ENCODE measurements around the gene TBC1D2B. TPM values are rescaled to one million over a fixed set of nuclear protein-coding genes. Genes with fewer than 3 reads are reported as not detected.
A peak's percentile ranks its signal among the peaks of the same experiment; 100 is the strongest.
"Not testable (repeated sequence)": the region's sequence is repeated elsewhere in the genome, so short reads cannot be mapped to it uniquely, and the experiment has no call there.

Gene TBC1D2B
- total and polyA plus RNA-seq, 8 donors, result 37.6 to 64.9 (median 49.2) TPM

GRCh38 chr15:77995537-77995918, 82.0 kb downstream of the TBC1D2B start:
- DNase-seq; intact Hi-C loops (cut with DNase I); H3K27ac ChIP-seq; ATAC-seq; H3K27me3 ChIP-seq; H3K4me3 ChIP-seq; H3K9me3 ChIP-seq: not testable (repeated sequence)
- Histone ChIP-seq H3K36me3 (peaks cover 0 to 56% of the 10 kb centered on the region in 2 donors), H3K4me1 (peaks cover 8 to 31% of the 10 kb centered on the region in 2 donors)

- H3K4me3 ChIP-seq; H3K9me3 ChIP-seq; H3K27me3 ChIP-seq; DNase-seq; ATAC-seq; intact Hi-C loops (cut with DNase I); H3K27ac ChIP-seq: not testable (repeated sequence)
- peaks cover 10 to 26% of the 10 kb centered on the region in 2 donors for H3K4me1 ChIP-seq
- peaks cover 0 to 50% of the 10 kb centered on the region in 2 donors for H3K36me3 ChIP-seq
These were observed 82.5 kb downstream of the TBC1D2B start for GRCh38 chr15:77994893-77995536.

GRCh38 chr15:77993970-77994693, 83.4 kb downstream of the TBC1D2B start:
- H3K27me3 ChIP-seq; H3K9me3 ChIP-seq; H3K4me3 ChIP-seq; intact Hi-C loops (cut with DNase I): not testable (repeated sequence)
- DNase-seq, result peak in 2 of 4 donors; percentile 57 to 73
- ATAC-seq, result peak; percentile 49
- peaks cover 11 to 21% of the 10 kb centered on the region in 2 donors for H3K4me1 ChIP-seq
- H3K36me3 ChIP-seq, result peaks cover 0 to 42% of the 10 kb centered on the region in 2 donors
- H3K27ac ChIP-seq, result peak overlapping the region; percentile 59 to 65

GRCh38 chr15:77993374-77993911, 84.1 kb downstream of the TBC1D2B start:
- no peak for TF ChIP-seq CTCF (IDR thresholded peaks at IDR 0.05)
- peak overlapping the region in 1 of 2 donors; percentile 65 for H3K27ac ChIP-seq
- peaks cover 0 to 35% of the 10 kb centered on the region in 2 donors for H3K36me3 ChIP-seq
- DNase-seq, result peak in 2 of 4 donors; percentile 30 to 69
- H3K9me3 ChIP-seq, result no peaks in the 10 kb centered on the region
- H3K4me1 ChIP-seq, result peaks cover 11 to 21% of the 10 kb centered on the region in 2 donors
- no peak overlapping the region for H3K4me3 ChIP-seq
- no peaks in the 10 kb centered on the region for H3K27me3 ChIP-seq
- intact Hi-C loops (cut with DNase I), result no loop called here
- ATAC-seq, result no peak

GRCh38 chr15:77992356-77993222, 84.9 kb downstream of the TBC1D2B start:
- no peaks in the 10 kb centered on the region for H3K27me3 ChIP-seq
- no peak for TF ChIP-seq CTCF (IDR thresholded peaks at IDR 0.05)
- peak overlapping the region; percentile 13 to 45 for H3K27ac ChIP-seq
- H3K4me1 ChIP-seq, result peaks cover 11 to 21% of the 10 kb centered on the region in 2 donors
- ATAC-seq, result no peak
- no peak overlapping the region for H3K4me3 ChIP-seq
- peaks cover 0 to 26% of the 10 kb centered on the region in 2 donors for H3K36me3 ChIP-seq
- peak in 2 of 4 donors; percentile 30 to 59 for DNase-seq
- intact Hi-C loops (cut with DNase I), result no loop called here
- no peaks in the 10 kb centered on the region for H3K9me3 ChIP-seq

GRCh38 chr15:77991658-77992201, 85.8 kb downstream of the TBC1D2B start:
- intact Hi-C loops (cut with DNase I); H3K27me3 ChIP-seq; H3K4me3 ChIP-seq; H3K9me3 ChIP-seq: not testable (repeated sequence)
- peak in 3 of 4 donors; percentile 55 to 92 (median 87) for DNase-seq
- Histone ChIP-seq H3K27ac (peak overlapping the region; percentile 13 to 45), H3K4me1 (peaks cover 11 to 26% of the 10 kb centered on the region in 2 donors), H3K36me3 (peaks cover 0 to 18% of the 10 kb centered on the region in 2 donors)
- ATAC-seq, result peak; percentile 42

All from left lung (tissue), 10 donors.